ENCODE measurements around the gene PTPN13. TPM values are rescaled to one million over a fixed set of nuclear protein-coding genes. Genes with fewer than 3 reads are reported as not detected.

PTPN13 gene
- total RNA-seq, 1 experiment from 2014 or later: 12.5 TPM

DNA sequence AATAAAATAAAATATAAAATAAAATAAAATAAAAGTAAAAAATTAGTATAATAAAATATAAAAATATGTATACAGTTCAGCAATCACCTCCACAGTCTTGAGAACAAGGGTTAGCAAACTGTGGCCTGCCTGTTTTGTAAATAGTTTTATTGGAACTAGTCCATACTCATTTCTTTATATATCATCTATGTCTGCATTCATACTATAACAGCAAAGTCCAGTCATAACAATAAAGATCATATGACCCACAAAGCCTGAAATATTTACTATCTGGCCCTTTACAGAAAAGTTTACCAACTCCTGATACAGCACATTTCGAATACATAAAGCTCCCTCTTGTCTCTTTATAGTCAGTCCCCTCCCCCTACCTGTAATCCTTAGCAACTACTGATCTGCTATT is 143.1 kb downstream of the PTPN13 start:
- CTCF ChIA-PET: no interaction called here
- intact Hi-C loops (cut with micrococcal nuclease; ENCODE audit: unreplicated experiment): no loop called here
- no peak overlapping the region for H3K27ac ChIP-seq (ENCODE audit: low read length)
- no peak overlapping the region for H3K4me3 ChIP-seq (ENCODE audit: low read depth in 2 of 2, low read length in 2 of 2)
- ATAC-seq (no peak), DNase-seq (ENCODE audit: low read depth, low spot score) (no peak)
- H3K27me3 ChIP-seq (ENCODE audit: control insufficient read depth, insufficient read depth, low read length): no peaks in the 10 kb centered on the region
- H3K4me1 ChIP-seq (ENCODE audit: control insufficient read depth, insufficient read depth, low read length): no peaks in the 10 kb centered on the region
- in situ Hi-C loops (cut with HindIII; ENCODE audit: low pct_unique_long_range_greater_than_20kb, low sequenced_read_pairs): no loop called here
- POLR2A ChIA-PET: no interaction called here
- TF ChIP-seq TCF7L2 (IDR thresholded peaks at IDR 0.05; ENCODE audit: low read depth, low read length) (no peak), SIN3A (IDR thresholded peaks at IDR 0.05; ENCODE audit: borderline replicate concordance, insufficient read depth, low read depth, low read length) (no peak), POLR2AphosphoS5 (IDR thresholded peaks at IDR 0.05; ENCODE audit: low read depth, low read length) (no peak), CTCF (IDR thresholded peaks at IDR 0.05) (no peak)
- TF ChIP-seq, protein P1, sequence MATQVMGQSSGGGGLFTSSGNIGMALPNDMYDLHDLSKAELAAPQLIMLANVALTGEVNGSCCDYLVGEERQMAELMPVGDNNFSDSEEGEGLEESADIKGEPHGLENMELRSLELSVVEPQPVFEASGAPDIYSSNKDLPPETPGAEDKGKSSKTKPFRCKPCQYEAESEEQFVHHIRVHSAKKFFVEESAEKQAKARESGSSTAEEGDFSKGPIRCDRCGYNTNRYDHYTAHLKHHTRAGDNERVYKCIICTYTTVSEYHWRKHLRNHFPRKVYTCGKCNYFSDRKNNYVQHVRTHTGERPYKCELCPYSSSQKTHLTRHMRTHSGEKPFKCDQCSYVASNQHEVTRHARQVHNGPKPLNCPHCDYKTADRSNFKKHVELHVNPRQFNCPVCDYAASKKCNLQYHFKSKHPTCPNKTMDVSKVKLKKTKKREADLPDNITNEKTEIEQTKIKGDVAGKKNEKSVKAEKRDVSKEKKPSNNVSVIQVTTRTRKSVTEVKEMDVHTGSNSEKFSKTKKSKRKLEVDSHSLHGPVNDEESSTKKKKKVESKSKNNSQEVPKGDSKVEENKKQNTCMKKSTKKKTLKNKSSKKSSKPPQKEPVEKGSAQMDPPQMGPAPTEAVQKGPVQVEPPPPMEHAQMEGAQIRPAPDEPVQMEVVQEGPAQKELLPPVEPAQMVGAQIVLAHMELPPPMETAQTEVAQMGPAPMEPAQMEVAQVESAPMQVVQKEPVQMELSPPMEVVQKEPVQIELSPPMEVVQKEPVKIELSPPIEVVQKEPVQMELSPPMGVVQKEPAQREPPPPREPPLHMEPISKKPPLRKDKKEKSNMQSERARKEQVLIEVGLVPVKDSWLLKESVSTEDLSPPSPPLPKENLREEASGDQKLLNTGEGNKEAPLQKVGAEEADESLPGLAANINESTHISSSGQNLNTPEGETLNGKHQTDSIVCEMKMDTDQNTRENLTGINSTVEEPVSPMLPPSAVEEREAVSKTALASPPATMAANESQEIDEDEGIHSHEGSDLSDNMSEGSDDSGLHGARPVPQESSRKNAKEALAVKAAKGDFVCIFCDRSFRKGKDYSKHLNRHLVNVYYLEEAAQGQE (IDR thresholded peaks at IDR 0.05; ENCODE audit: insufficient read depth in 1 of 2, low read depth in 2 of 2, low read length in 1 of 2): no peak
- BruUV-seq (replicated peaks): no TSS peak
- H3K36me3 ChIP-seq (ENCODE audit: control insufficient read depth, insufficient read depth, low read length): no peaks in the 10 kb centered on the region; the same call in 1 of the 2 replicates
- H3K9me3 ChIP-seq (ENCODE audit: control insufficient read depth, insufficient read depth, low read depth, low read length): no peaks in the 10 kb centered on the region

GRCh38 chr4:86741846-86742245 is 147.7 kb downstream of the PTPN13 start:
- in situ Hi-C loops (cut with HindIII; ENCODE audit: low pct_unique_long_range_greater_than_20kb, low sequenced_read_pairs): no loop called here

More at GRCh38 chr4:86741846-86742245, 147.7 kb downstream of the PTPN13 start:
- CTCF ChIA-PET: no interaction called here
- no peak for TF ChIP-seq CTCF (IDR thresholded peaks at IDR 0.05)
- no peak for TF ChIP-seq SIN3A (IDR thresholded peaks at IDR 0.05; ENCODE audit: borderline replicate concordance, insufficient read depth, low read depth, low read length)
- TF ChIP-seq POLR2AphosphoS5 (IDR thresholded peaks at IDR 0.05; ENCODE audit: low read depth, low read length): no peak
- TF ChIP-seq TCF7L2 (IDR thresholded peaks at IDR 0.05; ENCODE audit: low read depth, low read length): no peak
- TF ChIP-seq, protein P1 (IDR thresholded peaks at IDR 0.05; ENCODE audit: insufficient read depth in 1 of 2, low read depth in 2 of 2, low read length in 1 of 2): no peak
- no peaks in the 10 kb centered on the region; the same call in 1 of the 2 replicates for H3K36me3 ChIP-seq (ENCODE audit: control insufficient read depth, insufficient read depth, low read length)
- H3K27me3 ChIP-seq (ENCODE audit: control insufficient read depth, insufficient read depth, low read length): no peaks in the 10 kb centered on the region
- no TSS peak for BruUV-seq (replicated peaks)
- H3K4me1 ChIP-seq (ENCODE audit: control insufficient read depth, insufficient read depth, low read length): no peaks in the 10 kb centered on the region
- H3K9me3 ChIP-seq (ENCODE audit: control insufficient read depth, insufficient read depth, low read depth, low read length): no peaks in the 10 kb centered on the region
- H3K4me3 ChIP-seq (ENCODE audit: low read depth in 2 of 2, low read length in 2 of 2): no peak overlapping the region
- DNase-seq (ENCODE audit: low read depth, low spot score) (no peak), ATAC-seq (no peak)
- H3K27ac ChIP-seq (ENCODE audit: low read length): no peak overlapping the region
- intact Hi-C loops (cut with micrococcal nuclease; ENCODE audit: unreplicated experiment): no loop called here
- POLR2A ChIA-PET: no interaction called here

All from Panc1 (cell line).